VCaP (cell line): ENCODE data around the gene RFC4.

Source experiments
- H3K27ac ChIP-seq: fragments of 450-650 bp; 2 replicates; pipeline ENCODE4 v1.5.1; 2017
- CTCF ChIP-seq: fragments of 450-650 bp; conservative IDR thresholded peaks from 2 replicates; pipeline ENCODE4 v1.5.1; 2017; ENCODE audit warnings: mild to moderate bottlenecking, moderate library complexity

The RFC4 gene

GRCh38 chr3:186750316-186750715, 56.0 kb downstream of the RFC4 start:
- no peak for TF ChIP-seq CTCF
- no peak overlapping the region for H3K27ac ChIP-seq

- no peak overlapping the region for H3K27ac ChIP-seq
Measured at GRCh38 chr3:186746008-186746407, 60.3 kb downstream of the RFC4 start.

GRCh38 chr3:186743666-186744065, 62.6 kb downstream of the RFC4 start:
- no peak for TF ChIP-seq CTCF
- peak overlapping the region; percentile 59 for H3K27ac ChIP-seq

More at GRCh38 chr3:186746008-186746407, 60.3 kb downstream of the RFC4 start:
- no peak for TF ChIP-seq CTCF

GRCh38 chr3:186742618-186743380, 63.5 kb downstream of the RFC4 start:
- peak overlapping the region; percentile 59 for H3K27ac ChIP-seq
- no peak for TF ChIP-seq CTCF
